ENCODE results near the gene PLXNA4. TPM values are rescaled to one million over a fixed set of nuclear protein-coding genes. Genes with fewer than 3 reads are reported as not detected.

Gene PLXNA4
- total and polyA plus RNA-seq, 2 donors (not counting 1 experiment from before 2014, with no cell fraction given): not detected

GRCh38 chr7:132576721-132577085, 433 bp upstream of the PLXNA4 start:
- no peak overlapping the region for H2AFZ ChIP-seq (ENCODE audit: insufficient read depth, low read depth, low read length, poor library complexity, severe bottlenecking)
- WGBS (ENCODE audit: insufficient coverage): 3% methylated on average over 55 of the region's 55 CpGs
- no peaks in the 10 kb centered on the region for H3K4me1 ChIP-seq (ENCODE audit: control insufficient read depth in 2 of 2, insufficient read depth in 2 of 2, low read length in 2 of 2)
- Mint-ChIP-seq H3K4me1 (peaks cover 6% of the 10 kb centered on the region), H3K9me3 (ENCODE audit: insufficient read depth) (no peaks in the 10 kb centered on the region), H3K27me3 (peaks cover 77% of the 10 kb centered on the region), H3K27ac (no peak overlapping the region), H3K4me3 (no peak overlapping the region)
- peaks cover 0 to 65% (median 29%) of the 10 kb centered on the region in 4 experiments for H3K27me3 ChIP-seq (replicated peaks in 1 of 4; ENCODE audit: control extremely low read depth in 1 of 4, control insufficient read depth in 3 of 4, insufficient read depth in 4 of 4, low read length in 3 of 4)
- intact Hi-C loops (cut with micrococcal nuclease): no loop called here
- no peak for TF ChIP-seq CTCF (IDR thresholded peaks at IDR 0.05)
- no peak overlapping the region for H3K9ac ChIP-seq (ENCODE audit: low read length)
- H3K36me3 ChIP-seq (replicated peaks in 1 of 2; ENCODE audit: control extremely low read depth in 1 of 2, control insufficient read depth in 1 of 2, extremely low read depth in 1 of 2, insufficient read depth in 2 of 2, low read length in 1 of 2): no peaks in the 10 kb centered on the region
- H4K20me1 ChIP-seq (ENCODE audit: control insufficient read depth, insufficient read depth, low read length, poor library complexity, severe bottlenecking): no peaks in the 10 kb centered on the region
- H3K9me3 ChIP-seq (ENCODE audit: control extremely low read depth in 1 of 3, control insufficient read depth in 2 of 3, insufficient read depth in 1 of 3, low read length in 2 of 3): no peaks in the 10 kb centered on the region
- no peak overlapping the region for H3K4me3 ChIP-seq (ENCODE audit: control extremely low read depth in 1 of 5, extremely low read depth in 1 of 5, insufficient read depth in 1 of 5, low read depth in 2 of 5, low read length in 4 of 5)
- H3K4me2 ChIP-seq (replicated peaks; ENCODE audit: low read depth, low read length, poor library complexity, severe bottlenecking): no peak overlapping the region
- ChIA-PET CTCF (no interaction called here), POLR2A (no interaction called here)
- DNase-seq (no peak), ATAC-seq (ENCODE audit: low read depth) (no peak)
- no peaks in the 10 kb centered on the region for H3K79me2 ChIP-seq (ENCODE audit: control insufficient read depth, insufficient read depth, low read length)
- no peak overlapping the region for H3K27ac ChIP-seq (ENCODE audit: low read length in 2 of 2)

GRCh38 chr7:132575419-132575981, 770 bp downstream of the PLXNA4 start:
- ATAC-seq (ENCODE audit: low read depth): no peak
- ChIA-PET CTCF (no interaction called here), POLR2A (no interaction called here)
- no peaks in the 10 kb centered on the region for H4K20me1 ChIP-seq (ENCODE audit: control insufficient read depth, insufficient read depth, low read length, poor library complexity, severe bottlenecking)
- no peaks in the 10 kb centered on the region for H3K36me3 ChIP-seq (replicated peaks in 1 of 2; ENCODE audit: control extremely low read depth in 1 of 2, control insufficient read depth in 1 of 2, extremely low read depth in 1 of 2, insufficient read depth in 2 of 2, low read length in 1 of 2)
- Mint-ChIP-seq H3K27me3 (peaks cover 74% of the 10 kb centered on the region), H3K27ac (no peak overlapping the region), H3K4me1 (peaks cover 6% of the 10 kb centered on the region), H3K4me3 (no peak overlapping the region), H3K9me3 (ENCODE audit: insufficient read depth) (no peaks in the 10 kb centered on the region)
- intact Hi-C loops (cut with micrococcal nuclease): no loop called here
- no peak overlapping the region for H2AFZ ChIP-seq (ENCODE audit: insufficient read depth, low read depth, low read length, poor library complexity, severe bottlenecking)
- WGBS (ENCODE audit: insufficient coverage): 9% methylated on average over 21 of the region's 27 CpGs
- H3K4me3 ChIP-seq (ENCODE audit: control extremely low read depth in 1 of 5, extremely low read depth in 1 of 5, insufficient read depth in 1 of 5, low read depth in 2 of 5, low read length in 4 of 5): no peak overlapping the region
- H3K4me2 ChIP-seq (replicated peaks; ENCODE audit: low read depth, low read length, poor library complexity, severe bottlenecking): no peak overlapping the region
- DNase-seq: no peak
- no peaks in the 10 kb centered on the region for H3K79me2 ChIP-seq (ENCODE audit: control insufficient read depth, insufficient read depth, low read length)
- H3K4me1 ChIP-seq (ENCODE audit: control insufficient read depth in 2 of 2, insufficient read depth in 2 of 2, low read length in 2 of 2): no peaks in the 10 kb centered on the region
- peaks cover 0 to 65% (median 29%) of the 10 kb centered on the region in 4 experiments for H3K27me3 ChIP-seq (replicated peaks in 1 of 4; ENCODE audit: control extremely low read depth in 1 of 4, control insufficient read depth in 3 of 4, insufficient read depth in 4 of 4, low read length in 3 of 4)
- H3K9ac ChIP-seq (ENCODE audit: low read length): no peak overlapping the region
- TF ChIP-seq EZH2 (IDR thresholded peaks at IDR 0.05; ENCODE audit: borderline replicate concordance, insufficient read depth, low read depth, low read length, poor library complexity, severe bottlenecking) (no peak), CTCF (IDR thresholded peaks at IDR 0.05) (no peak)
- no peak overlapping the region for H3K27ac ChIP-seq (ENCODE audit: low read length in 2 of 2)
- no peaks in the 10 kb centered on the region for H3K9me3 ChIP-seq (ENCODE audit: control extremely low read depth in 1 of 3, control insufficient read depth in 2 of 3, insufficient read depth in 1 of 3, low read length in 2 of 3)

Measured in B cell (primary cell).